PFSK-1 (cell line): ENCODE data around the gene KCTD5.

Source experiments
- FOXP2 ChIP-seq: optimal IDR thresholded peaks from 2 replicates; pipeline ENCODE3; 2011; ENCODE audit warnings: borderline replicate concordance, control low read depth, inconsistent platforms; ENCODE audit not compliant: insufficient read depth; ENCODE audit errors: extremely low read length, extremely low read depth
- POLR2AphosphoS5 ChIP-seq: IDR thresholded peaks from 2 replicates; pipeline ENCODE4 v1.6.1; 2012; ENCODE audit warnings: low read depth, mild to moderate bottlenecking, control low read depth, low read length, moderate library complexity
- SIN3A ChIP-seq: IDR thresholded peaks from 2 replicates; pipeline ENCODE4 v1.6.1; 2012; ENCODE audit warnings: mild to moderate bottlenecking, low read length, moderate library complexity, borderline replicate concordance; ENCODE audit not compliant: insufficient read depth
- TAF1 ChIP-seq: IDR thresholded peaks from 2 replicates; pipeline ENCODE4 v1.6.1; 2012; ENCODE audit warnings: low read length, control low read depth, borderline replicate concordance; ENCODE audit not compliant: insufficient read depth
- TF ChIP-seq, protein P1 (sequence below), 2 experiments: IDR thresholded peaks; 2 replicates each; pipeline versions ENCODE4 v1.6.1 to v1.8.0; 2011 to 2012; ENCODE audit warnings: low read depth in 2 of 2, low read length in 2 of 2, control low read depth in 1 of 2, inconsistent platforms in 1 of 2, mild to moderate bottlenecking in 1 of 2, moderate library complexity in 1 of 2; ENCODE audit not compliant: insufficient read depth in 1 of 2

Gene KCTD5

GRCh38 chr16:2701713-2702437 is 19.6 kb downstream of the KCTD5 start:
- no peak for TF ChIP-seq TAF1
- TF ChIP-seq, protein P1, sequence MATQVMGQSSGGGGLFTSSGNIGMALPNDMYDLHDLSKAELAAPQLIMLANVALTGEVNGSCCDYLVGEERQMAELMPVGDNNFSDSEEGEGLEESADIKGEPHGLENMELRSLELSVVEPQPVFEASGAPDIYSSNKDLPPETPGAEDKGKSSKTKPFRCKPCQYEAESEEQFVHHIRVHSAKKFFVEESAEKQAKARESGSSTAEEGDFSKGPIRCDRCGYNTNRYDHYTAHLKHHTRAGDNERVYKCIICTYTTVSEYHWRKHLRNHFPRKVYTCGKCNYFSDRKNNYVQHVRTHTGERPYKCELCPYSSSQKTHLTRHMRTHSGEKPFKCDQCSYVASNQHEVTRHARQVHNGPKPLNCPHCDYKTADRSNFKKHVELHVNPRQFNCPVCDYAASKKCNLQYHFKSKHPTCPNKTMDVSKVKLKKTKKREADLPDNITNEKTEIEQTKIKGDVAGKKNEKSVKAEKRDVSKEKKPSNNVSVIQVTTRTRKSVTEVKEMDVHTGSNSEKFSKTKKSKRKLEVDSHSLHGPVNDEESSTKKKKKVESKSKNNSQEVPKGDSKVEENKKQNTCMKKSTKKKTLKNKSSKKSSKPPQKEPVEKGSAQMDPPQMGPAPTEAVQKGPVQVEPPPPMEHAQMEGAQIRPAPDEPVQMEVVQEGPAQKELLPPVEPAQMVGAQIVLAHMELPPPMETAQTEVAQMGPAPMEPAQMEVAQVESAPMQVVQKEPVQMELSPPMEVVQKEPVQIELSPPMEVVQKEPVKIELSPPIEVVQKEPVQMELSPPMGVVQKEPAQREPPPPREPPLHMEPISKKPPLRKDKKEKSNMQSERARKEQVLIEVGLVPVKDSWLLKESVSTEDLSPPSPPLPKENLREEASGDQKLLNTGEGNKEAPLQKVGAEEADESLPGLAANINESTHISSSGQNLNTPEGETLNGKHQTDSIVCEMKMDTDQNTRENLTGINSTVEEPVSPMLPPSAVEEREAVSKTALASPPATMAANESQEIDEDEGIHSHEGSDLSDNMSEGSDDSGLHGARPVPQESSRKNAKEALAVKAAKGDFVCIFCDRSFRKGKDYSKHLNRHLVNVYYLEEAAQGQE (IDR thresholded peaks at IDR 0.05; ENCODE audit: insufficient read depth in 1 of 2, low read depth in 2 of 2, low read length in 2 of 2): no peak
- TF ChIP-seq POLR2AphosphoS5: no peak
- no peak for TF ChIP-seq SIN3A
- TF ChIP-seq FOXP2: no peak

DNA sequence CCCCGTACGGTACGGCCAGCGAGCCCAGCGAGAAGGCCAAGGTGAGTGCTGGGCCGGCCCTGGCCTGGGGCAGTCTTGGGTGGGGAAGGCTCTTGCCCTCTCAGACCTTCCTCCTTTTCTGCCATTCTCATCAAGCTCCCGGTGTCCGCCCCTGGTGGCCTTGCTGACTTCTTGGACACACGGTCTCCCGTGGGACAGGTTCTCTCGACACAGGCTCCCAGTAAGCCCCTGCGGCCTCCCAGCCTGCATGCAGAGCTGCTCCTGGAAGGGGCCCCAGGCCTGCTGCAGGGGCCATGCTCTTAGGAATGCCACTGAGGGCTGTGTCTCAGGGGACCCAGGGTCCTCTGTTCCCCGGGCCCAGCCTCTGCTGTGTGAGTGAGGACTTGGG is 20.1 kb downstream of the KCTD5 start:
- TF ChIP-seq FOXP2 (no peak), SIN3A (no peak), POLR2AphosphoS5 (no peak), TAF1 (no peak)
- TF ChIP-seq, protein P1 (IDR thresholded peaks at IDR 0.05; ENCODE audit: insufficient read depth in 1 of 2, low read depth in 2 of 2, low read length in 2 of 2): no peak

DNA sequence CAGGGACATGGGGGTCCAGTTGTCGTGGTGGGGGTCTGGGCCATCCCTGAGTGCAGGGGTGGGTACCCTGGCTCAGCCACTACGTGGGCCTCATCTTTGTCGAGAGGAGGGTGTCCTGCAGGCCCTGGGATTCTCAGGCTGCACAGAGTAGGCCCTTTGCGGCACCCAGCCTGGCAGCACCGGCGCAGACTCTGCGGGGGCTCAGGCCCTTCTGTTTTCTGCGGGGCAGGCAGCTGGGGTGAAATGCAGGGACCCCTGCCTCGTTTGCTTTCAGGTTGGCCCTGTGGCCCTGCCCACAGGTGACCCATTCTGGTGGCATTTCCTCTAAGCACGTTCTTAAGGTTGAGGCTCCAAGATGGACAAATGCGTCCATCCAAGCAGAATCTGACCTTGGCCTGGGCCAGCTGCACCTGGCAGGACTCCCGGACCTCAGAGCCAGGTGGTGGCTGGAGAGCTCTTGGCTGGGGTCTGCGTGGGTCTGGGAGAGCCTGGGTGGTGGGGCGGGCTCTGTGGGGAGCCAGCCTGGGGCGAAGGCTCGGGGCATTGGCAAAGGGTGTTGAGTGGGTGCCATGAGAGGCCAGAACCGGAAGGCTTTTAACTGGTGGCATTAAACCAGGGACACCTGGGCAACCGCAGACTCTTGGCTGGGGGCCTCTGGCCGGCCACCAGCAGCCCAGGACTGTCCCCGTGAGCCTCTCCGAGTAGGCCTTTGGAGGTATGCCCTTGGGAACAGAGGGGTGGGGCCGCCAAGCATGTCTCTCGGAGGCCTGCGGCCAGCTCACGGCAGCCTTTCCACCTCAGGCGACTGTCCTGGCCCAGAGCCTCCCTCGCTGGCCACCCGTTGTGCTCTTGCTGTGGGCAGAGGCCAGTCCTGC is 20.8 kb downstream of the KCTD5 start:
- TF ChIP-seq FOXP2 (no peak), TAF1 (no peak), POLR2AphosphoS5 (no peak), SIN3A (no peak)
- TF ChIP-seq, protein P1 (IDR thresholded peaks at IDR 0.05; ENCODE audit: insufficient read depth in 1 of 2, low read depth in 2 of 2, low read length in 2 of 2): no peak

DNA sequence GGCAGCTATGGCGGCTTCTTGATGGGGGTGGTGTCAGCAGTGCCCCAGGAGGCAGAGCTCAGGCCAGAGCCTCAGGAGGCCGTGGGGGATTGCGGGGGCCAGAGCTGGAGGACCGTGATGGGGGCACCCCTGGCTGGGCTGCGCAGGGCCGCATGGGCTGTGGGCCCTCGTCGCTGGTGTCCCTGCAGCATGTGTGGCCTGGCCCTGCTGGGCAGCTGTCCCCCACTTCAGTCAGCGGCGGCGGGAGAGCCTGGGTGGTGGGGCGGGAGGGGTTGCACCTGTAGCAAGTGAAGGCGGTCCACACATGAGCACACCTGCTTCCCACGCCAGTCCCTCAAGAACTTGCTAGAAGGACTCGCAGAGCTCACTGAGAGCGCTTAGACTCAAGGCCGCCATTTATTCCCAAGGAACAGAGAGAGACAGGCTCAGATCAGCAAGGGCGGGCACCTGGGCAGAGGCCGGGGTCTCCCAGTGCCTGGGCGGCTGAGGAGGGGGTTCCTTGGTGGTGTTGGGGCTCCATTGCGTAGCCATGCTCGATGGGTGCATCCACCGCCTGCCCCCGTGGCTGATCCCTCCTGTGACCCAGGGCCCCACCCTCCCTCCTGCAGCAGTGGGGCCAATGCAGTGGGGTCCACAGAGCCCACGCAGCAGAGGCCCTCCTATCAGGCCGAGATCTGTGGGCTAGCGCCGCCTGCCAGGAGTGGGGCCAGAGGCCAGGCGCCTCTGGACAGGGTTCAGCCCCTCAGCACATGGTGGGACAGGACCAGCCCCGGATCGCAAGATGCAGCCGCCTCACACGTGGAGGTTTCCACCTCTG is 22.1 kb downstream of the KCTD5 start:
- TF ChIP-seq, protein P1 (IDR thresholded peaks at IDR 0.05; ENCODE audit: insufficient read depth in 1 of 2, low read depth in 2 of 2, low read length in 2 of 2): no peak
- no peak for TF ChIP-seq FOXP2
- TF ChIP-seq SIN3A: no peak
- TF ChIP-seq TAF1: no peak
- no peak for TF ChIP-seq POLR2AphosphoS5
